Cardiac fibroblast (primary cell): ENCODE results near the gene ELOVL5.
"Not testable (repeated sequence)": the region's sequence is repeated elsewhere in the genome, so short reads cannot be mapped to it uniquely, and the experiment has no call there.

Source experiments
- DNase-seq, 2 donors: peaks; one replicate each; pipeline versions ENCODE4 v3.0.0 to v3.0.0-alpha.2; 2010; ENCODE audit warnings: low read depth in 2 of 2
- H3K4me3 ChIP-seq, 2 donors: replicated peaks in 1 of 2; 1 replicate in 1 of 2; 2 replicates in 1 of 2; pipeline ENCODE4 v1.5.1; 2011; ENCODE audit warnings: low read depth in 2 of 2, low read length in 2 of 2, mild to moderate bottlenecking in 2 of 2, moderate library complexity in 1 of 2
- CTCF ChIP-seq: IDR thresholded peaks from one replicate; pipeline ENCODE4 v1.5.1; 2011; ENCODE audit warnings: low read depth, mild to moderate bottlenecking, low read length, inconsistent platforms

The ELOVL5 gene

GRCh38 chr6:53322188-53323029 lies 26.3 kb downstream of the ELOVL5 start:
- peak in 1 of 2 donors; percentile 38 for DNase-seq
- TF ChIP-seq CTCF, result no peak
- no peak overlapping the region for H3K4me3 ChIP-seq

GRCh38 chr6:53321701-53322100 lies 27.0 kb downstream of the ELOVL5 start:
- no peak for TF ChIP-seq CTCF
- no peak overlapping the region for H3K4me3 ChIP-seq

GRCh38 chr6:53320964-53321363 lies 27.8 kb downstream of the ELOVL5 start:
- H3K4me3 ChIP-seq, result no peak overlapping the region
- DNase-seq, result peak; percentile 17 to 28
- no peak for TF ChIP-seq CTCF

More at GRCh38 chr6:53321701-53322100, 27.0 kb downstream of the ELOVL5 start:
- DNase-seq, result no peak

GRCh38 chr6:53318429-53318828 lies 30.3 kb downstream of the ELOVL5 start:
- no peak for TF ChIP-seq CTCF
- DNase-seq, result no peak
- no peak overlapping the region for H3K4me3 ChIP-seq

GRCh38 chr6:53317861-53318260 lies 30.9 kb downstream of the ELOVL5 start:
- no peak for DNase-seq
- no peak for TF ChIP-seq CTCF
- no peak overlapping the region for H3K4me3 ChIP-seq

- not testable (repeated sequence) for DNase-seq, H3K4me3 ChIP-seq
These were observed 31.5 kb downstream of the ELOVL5 start for GRCh38 chr6:53317299-53317698.

- no peak overlapping the region for H3K4me3 ChIP-seq
- no peak for TF ChIP-seq CTCF
- DNase-seq, result no peak
These were observed 32.6 kb downstream of the ELOVL5 start for GRCh38 chr6:53316142-53316541.
